Glutamatergic neuron (in vitro differentiated cells): ENCODE data around the gene EGFL7. TPM values are rescaled to one million over a fixed set of nuclear protein-coding genes. Genes with fewer than 3 reads are reported as not detected.

Source experiments
- DNase-seq: peaks from one replicate; pipeline ENCODE4 v3.0.0; 2022
- H3K27ac Mint-ChIP-seq: one replicate; pipeline ENCODE4 v1.8.0; 2020; ENCODE audit warnings: mild to moderate bottlenecking, mixed read lengths, inconsistent platforms; ENCODE audit not compliant: unreplicated experiment
- H3K27me3 Mint-ChIP-seq: one replicate; pipeline ENCODE4 v1.8.0; 2020; ENCODE audit warnings: mild to moderate bottlenecking, moderate library complexity, mixed read lengths, inconsistent platforms; ENCODE audit not compliant: unreplicated experiment
- H3K36me3 Mint-ChIP-seq: one replicate; pipeline ENCODE4 v1.8.0; 2020; ENCODE audit warnings: mild to moderate bottlenecking, mixed read lengths, inconsistent platforms; ENCODE audit not compliant: unreplicated experiment
- H3K4me1 Mint-ChIP-seq: one replicate; pipeline ENCODE4 v1.8.0; 2020; ENCODE audit warnings: mild to moderate bottlenecking, low read depth, mixed read lengths, inconsistent platforms; ENCODE audit not compliant: unreplicated experiment
- H3K4me3 Mint-ChIP-seq: one replicate; pipeline ENCODE4 v1.8.0; 2020; ENCODE audit warnings: mild to moderate bottlenecking, mixed read lengths, inconsistent platforms; ENCODE audit not compliant: unreplicated experiment
- H3K9me3 Mint-ChIP-seq: one replicate; pipeline ENCODE4 v1.8.0; 2020; ENCODE audit warnings: mild to moderate bottlenecking, moderate library complexity, mixed read lengths, inconsistent platforms; ENCODE audit not compliant: unreplicated experiment
- CTCF ChIP-seq: fragments of 200-600 bp; sonication (generic); IDR thresholded peaks from one replicate; pipeline ENCODE4 v1.5.0; 2021; ENCODE audit not compliant: partially characterized antibody, unreplicated experiment
- total RNA-seq: library from RNA; stranded (reverse); fragmentation: NEBNext Ultra II Directional; extraction: Animal tissue kit (Norgen Biotek cat#: 25700); gene quantifications from one replicate; pipeline ENCODE4 v1.2.1, GENCODE V29; 2021; ENCODE audit not compliant: unreplicated experiment

EGFL7 gene
- total RNA-seq, 1 donor from 2014 or later: 8.1 TPM

GRCh38 chr9:136670576-136671253, 8.0 kb downstream of the EGFL7 start:
- H3K27ac Mint-ChIP-seq: no peak overlapping the region
- H3K4me1 Mint-ChIP-seq: no peaks in the 10 kb centered on the region
- no peak overlapping the region for H3K4me3 Mint-ChIP-seq
- no peaks in the 10 kb centered on the region for H3K27me3 Mint-ChIP-seq
- no peaks in the 10 kb centered on the region for H3K36me3 Mint-ChIP-seq
- H3K9me3 Mint-ChIP-seq: peaks cover 4% of the 10 kb centered on the region
- no peak for TF ChIP-seq CTCF
- no peak for DNase-seq

GRCh38 chr9:136671254-136671614, 8.5 kb downstream of the EGFL7 start:
- Mint-ChIP-seq H3K36me3 (no peaks in the 10 kb centered on the region), H3K4me3 (no peak overlapping the region), H3K27ac (no peak overlapping the region), H3K4me1 (no peaks in the 10 kb centered on the region), H3K9me3 (peaks cover 4% of the 10 kb centered on the region), H3K27me3 (no peaks in the 10 kb centered on the region)
- no peak for DNase-seq
- no peak for TF ChIP-seq CTCF

- H3K4me3 Mint-ChIP-seq: no peak overlapping the region
- no peaks in the 10 kb centered on the region for H3K36me3 Mint-ChIP-seq
- no peak overlapping the region for H3K27ac Mint-ChIP-seq
- H3K9me3 Mint-ChIP-seq: peaks cover 2% of the 10 kb centered on the region
- peak; percentile 86 for DNase-seq
- no peaks in the 10 kb centered on the region for H3K4me1 Mint-ChIP-seq
- TF ChIP-seq CTCF: peak; percentile 88
- no peaks in the 10 kb centered on the region for H3K27me3 Mint-ChIP-seq
Measured at GRCh38 chr9:136671646-136672430, 9.1 kb downstream of the EGFL7 start.

GRCh38 chr9:136672431-136673087, 9.8 kb downstream of the EGFL7 start:
- Mint-ChIP-seq H3K27me3 (no peaks in the 10 kb centered on the region), H3K4me3 (no peak overlapping the region), H3K27ac (peak overlapping the region; percentile 64), H3K9me3 (peaks cover 2% of the 10 kb centered on the region), H3K36me3 (no peaks in the 10 kb centered on the region), H3K4me1 (no peaks in the 10 kb centered on the region)
- no peak for TF ChIP-seq CTCF
- DNase-seq: no peak
